Astrocyte of the spinal cord (primary cell): ENCODE data around the gene PRKAG2.

Source experiments
- DNase-seq: peaks from one replicate; pipeline ENCODE4 v3.0.0; 2011; ENCODE audit warnings: low read depth, low spot score
- H3K4me3 ChIP-seq: 2 replicates; pipeline ENCODE4 v1.5.1; 2011; ENCODE audit warnings: low read depth, mild to moderate bottlenecking, low read length, moderate library complexity
- CTCF ChIP-seq: IDR thresholded peaks from 2 replicates; pipeline ENCODE4 v1.5.1; 2012; ENCODE audit warnings: low read depth, mild to moderate bottlenecking, low read length, inconsistent platforms
- in situ Hi-C: cut with HindIII; loops from 2 replicates; pipeline ENCODE4 v1.10.0; 2017; ENCODE audit warnings: low sequenced_read_pairs

Gene PRKAG2

GRCh38 chr7:151900986-151901621 is 24.2 kb upstream of the PRKAG2 start:
- DNase-seq, result no peak
- in situ Hi-C loops, result no loop called here
- H3K4me3 ChIP-seq, result no peak overlapping the region
- TF ChIP-seq CTCF, result no peak

GRCh38 chr7:151900591-151900985 is 23.7 kb upstream of the PRKAG2 start:
- in situ Hi-C loops, result no loop called here
- DNase-seq, result no peak
- no peak overlapping the region for H3K4me3 ChIP-seq
- no peak for TF ChIP-seq CTCF

- H3K4me3 ChIP-seq, result no peak overlapping the region
- in situ Hi-C loops, result no loop called here
- no peak for TF ChIP-seq CTCF
- no peak for DNase-seq
Measured at GRCh38 chr7:151899513-151900360, 22.8 kb upstream of the PRKAG2 start.

GRCh38 chr7:151897951-151898686 is 21.2 kb upstream of the PRKAG2 start:
- in situ Hi-C loops, result no loop called here
- H3K4me3 ChIP-seq, result no peak overlapping the region
- no peak for TF ChIP-seq CTCF
- no peak for DNase-seq

- no peak overlapping the region for H3K4me3 ChIP-seq
- TF ChIP-seq CTCF, result no peak
- DNase-seq, result no peak
- in situ Hi-C loops, result no loop called here
Measured at GRCh38 chr7:151897161-151897731, 20.3 kb upstream of the PRKAG2 start.

GRCh38 chr7:151896486-151896885 is 19.6 kb upstream of the PRKAG2 start:
- no peak for DNase-seq
- in situ Hi-C loops, result no loop called here
- H3K4me3 ChIP-seq, result no peak overlapping the region
- no peak for TF ChIP-seq CTCF
